ENCODE measurements around the gene VPS39. TPM values are rescaled to one million over a fixed set of nuclear protein-coding genes. Genes with fewer than 3 reads are reported as not detected.

Gene VPS39
- total and polyA plus RNA-seq, 2 of the 8 experiments (the other 6 are each of a cell fraction or from before 2014, with no cell fraction given), result 34.4 to 36.6 TPM

DNA sequence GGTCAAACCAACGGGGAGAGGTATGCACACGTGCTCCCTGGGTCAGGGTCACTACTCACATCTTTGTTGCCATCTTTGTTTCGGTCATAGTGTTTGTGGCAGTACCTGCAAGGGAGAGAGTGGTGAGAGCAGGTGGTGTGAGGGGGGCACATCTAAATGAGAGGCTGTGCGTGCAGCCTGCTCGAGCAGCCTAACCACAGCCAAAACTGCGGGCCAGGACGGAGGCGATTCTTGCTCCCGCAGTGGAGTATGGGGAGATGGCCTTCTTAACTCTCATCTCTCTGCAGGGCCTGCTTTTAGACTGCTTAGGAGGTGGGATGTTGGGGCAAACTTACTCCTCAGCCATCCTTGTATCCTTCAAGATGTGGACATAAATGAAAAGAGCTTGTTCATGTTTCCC is 44.8 kb downstream of the VPS39 start:
- H3K14ac ChIP-seq (ENCODE audit: insufficient read length), result no peak overlapping the region
- H4K20me1 ChIP-seq (replicated peaks in 1 of 2; ENCODE audit: control insufficient read depth in 1 of 2, insufficient read depth in 2 of 2, low read length in 2 of 2), result peaks cover 0 to 3% of the 10 kb centered on the region in 2 experiments
- no peak overlapping the region for H2BK15ac ChIP-seq (ENCODE audit: low read length)
- FAIRE-seq (no peak), DNase-seq (ENCODE audit: low read depth in 1 of 2, low spot score in 2 of 2) (no peak)
- H3K79me1 ChIP-seq (ENCODE audit: low read depth, low read length), result no peaks in the 10 kb centered on the region
- H3K27ac ChIP-seq (ENCODE audit: low read depth, low read length), result no peak overlapping the region
- H3K18ac ChIP-seq (ENCODE audit: extremely low read depth, low read length), result no peak overlapping the region
- H2BK120ac ChIP-seq (replicated peaks; ENCODE audit: low read depth, low read length), result no peak overlapping the region
- no peak overlapping the region for H2AK5ac ChIP-seq (ENCODE audit: low read depth, low read length)
- H3K56ac ChIP-seq (replicated peaks; ENCODE audit: insufficient read length, low read depth, low read length), result no peak overlapping the region
- no peak overlapping the region for H2BK5ac ChIP-seq (ENCODE audit: low read depth, low read length)
- H3K27me3 ChIP-seq (replicated peaks in 1 of 4; ENCODE audit: control insufficient read depth in 3 of 4, extremely low read depth in 1 of 4, insufficient read depth in 3 of 4, low read length in 3 of 4), result no peaks in the 10 kb centered on the region
- H4K8ac ChIP-seq (ENCODE audit: extremely low read depth, insufficient read depth, low read length), result no peak overlapping the region
- no peak overlapping the region for H3K4ac ChIP-seq (replicated peaks; ENCODE audit: insufficient read length, low read depth, low read length)
- H3K9me3 ChIP-seq (ENCODE audit: insufficient read depth in 2 of 2, low read depth in 1 of 2, low read length in 1 of 2), result no peaks in the 10 kb centered on the region
- ChIA-PET POLR2A (ENCODE audit: partially characterized antibody) (no interaction called here), CTCF (ENCODE audit: partially characterized antibody) (interaction anchor here (1.8 kb wide), 1 partner anchor 8 kb away, joined by 5 read pairs; no protein-coding TSS in a partner anchor)
- no peak overlapping the region for H4K5ac ChIP-seq (ENCODE audit: insufficient read length, low read depth, low read length)
- H2AFZ ChIP-seq (ENCODE audit: low read length), result no peak overlapping the region
- H4K91ac ChIP-seq (replicated peaks; ENCODE audit: insufficient read length, low read length), result no peak overlapping the region
- no peaks in the 10 kb centered on the region for H3K23me2 ChIP-seq (ENCODE audit: low read depth, low read length)
- H3K23ac ChIP-seq (ENCODE audit: insufficient read length), result no peak overlapping the region
- H3K4me2 ChIP-seq (ENCODE audit: insufficient read depth in 1 of 2, low read depth in 2 of 2, low read length in 2 of 2), result no peak overlapping the region
- peaks cover 24 to 80% (median 49%) of the 10 kb centered on the region in 4 experiments for H3K36me3 ChIP-seq (ENCODE audit: control insufficient read depth in 2 of 4, insufficient read depth in 4 of 4, low read length in 3 of 4)
- no peaks in the 10 kb centered on the region for H3K79me2 ChIP-seq (ENCODE audit: control insufficient read depth in 1 of 2, insufficient read depth in 2 of 2, low read length in 2 of 2)
- no peaks in the 10 kb centered on the region for H3K4me1 ChIP-seq (replicated peaks in 1 of 4; ENCODE audit: control insufficient read depth in 3 of 4, insufficient read depth in 4 of 4, low read length in 3 of 4)
- no peak overlapping the region for H2BK20ac ChIP-seq (ENCODE audit: low read length)
- no peak overlapping the region for H3K4me3 ChIP-seq (ENCODE audit: extremely low read depth in 1 of 4, insufficient read depth in 2 of 4, low read depth in 3 of 4, low read length in 4 of 4)
- 96% methylated on average over 9 of the region's 9 CpGs; no CpG with 5 or more reads in 1 of the 2 experiments for WGBS, 2 experiments (ENCODE audit: extremely low coverage in 1 of 2, insufficient coverage in 1 of 2, insufficient read length in 1 of 2, insufficient replicate concordance in 2 of 2, low coverage in 1 of 2, low lambda C conversion rate in 2 of 2, missing lambda C conversion rate in 1 of 2)
- no peak overlapping the region for H2BK12ac ChIP-seq (ENCODE audit: low read depth, low read length)
- no peak overlapping the region for H3K9ac ChIP-seq (replicated peaks in 1 of 4; ENCODE audit: extremely low read depth in 1 of 4, low read depth in 3 of 4, low read length in 3 of 4)
- no peak for TF ChIP-seq SP1 (IDR thresholded peaks at IDR 0.05; ENCODE audit: low read depth, low read length)
- TF ChIP-seq SIX5 (IDR thresholded peaks at IDR 0.05; ENCODE audit: low read depth, low read length), result no peak
- TF ChIP-seq CBX5 (IDR thresholded peaks at IDR 0.05; ENCODE audit: low read depth, low read length), result no peak
- TF ChIP-seq KDM1A (IDR thresholded peaks at IDR 0.05; ENCODE audit: borderline replicate concordance, low read length), result no peak
- no peak for TF ChIP-seq SP2 (IDR thresholded peaks at IDR 0.05; ENCODE audit: low read length)
- TF ChIP-seq CHD2 (IDR thresholded peaks at IDR 0.05; ENCODE audit: low read length), result no peak
- TF ChIP-seq JUND (IDR thresholded peaks at IDR 0.05; ENCODE audit: low read length), result no peak
- TF ChIP-seq, protein P1, sequence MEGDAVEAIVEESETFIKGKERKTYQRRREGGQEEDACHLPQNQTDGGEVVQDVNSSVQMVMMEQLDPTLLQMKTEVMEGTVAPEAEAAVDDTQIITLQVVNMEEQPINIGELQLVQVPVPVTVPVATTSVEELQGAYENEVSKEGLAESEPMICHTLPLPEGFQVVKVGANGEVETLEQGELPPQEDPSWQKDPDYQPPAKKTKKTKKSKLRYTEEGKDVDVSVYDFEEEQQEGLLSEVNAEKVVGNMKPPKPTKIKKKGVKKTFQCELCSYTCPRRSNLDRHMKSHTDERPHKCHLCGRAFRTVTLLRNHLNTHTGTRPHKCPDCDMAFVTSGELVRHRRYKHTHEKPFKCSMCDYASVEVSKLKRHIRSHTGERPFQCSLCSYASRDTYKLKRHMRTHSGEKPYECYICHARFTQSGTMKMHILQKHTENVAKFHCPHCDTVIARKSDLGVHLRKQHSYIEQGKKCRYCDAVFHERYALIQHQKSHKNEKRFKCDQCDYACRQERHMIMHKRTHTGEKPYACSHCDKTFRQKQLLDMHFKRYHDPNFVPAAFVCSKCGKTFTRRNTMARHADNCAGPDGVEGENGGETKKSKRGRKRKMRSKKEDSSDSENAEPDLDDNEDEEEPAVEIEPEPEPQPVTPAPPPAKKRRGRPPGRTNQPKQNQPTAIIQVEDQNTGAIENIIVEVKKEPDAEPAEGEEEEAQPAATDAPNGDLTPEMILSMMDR (IDR thresholded peaks at IDR 0.05; ENCODE audit: control extremely low read depth in 1 of 3, insufficient read depth in 1 of 3, low read depth in 1 of 3, low read length in 3 of 3), result no peak
- no peak for TF ChIP-seq HDAC6 (IDR thresholded peaks at IDR 0.05; ENCODE audit: low read depth, low read length)
- TF ChIP-seq POU5F1 (IDR thresholded peaks at IDR 0.05; ENCODE audit: low read depth, low read length), result no peak
- TF ChIP-seq RFX5 (IDR thresholded peaks at IDR 0.05; ENCODE audit: borderline replicate concordance, low read depth, low read length), result no peak
- no peak for TF ChIP-seq EGR1 (IDR thresholded peaks at IDR 0.05; ENCODE audit: borderline replicate concordance, low read depth, low read length)
- TF ChIP-seq RXRA (IDR thresholded peaks at IDR 0.05; ENCODE audit: insufficient read depth, low read depth, low read length), result no peak
- no peak for TF ChIP-seq MAFK (IDR thresholded peaks at IDR 0.05; ENCODE audit: low read depth, low read length)
